GM21825 (cell line): ENCODE measurements around the gene AKR1C3.
"Not testable (repeated sequence)": the region's sequence is repeated elsewhere in the genome, so short reads cannot be mapped to it uniquely, and the experiment has no call there.

ENCODE experiments used
- ATAC-seq: cut with Tn5 transposase; IDR thresholded peaks from one replicate; pipeline ENCODE4 v1.9.1; 2021; ENCODE audit warnings: mild to moderate bottlenecking, moderate library complexity; ENCODE audit not compliant: unreplicated experiment

AKR1C3 gene

DNA sequence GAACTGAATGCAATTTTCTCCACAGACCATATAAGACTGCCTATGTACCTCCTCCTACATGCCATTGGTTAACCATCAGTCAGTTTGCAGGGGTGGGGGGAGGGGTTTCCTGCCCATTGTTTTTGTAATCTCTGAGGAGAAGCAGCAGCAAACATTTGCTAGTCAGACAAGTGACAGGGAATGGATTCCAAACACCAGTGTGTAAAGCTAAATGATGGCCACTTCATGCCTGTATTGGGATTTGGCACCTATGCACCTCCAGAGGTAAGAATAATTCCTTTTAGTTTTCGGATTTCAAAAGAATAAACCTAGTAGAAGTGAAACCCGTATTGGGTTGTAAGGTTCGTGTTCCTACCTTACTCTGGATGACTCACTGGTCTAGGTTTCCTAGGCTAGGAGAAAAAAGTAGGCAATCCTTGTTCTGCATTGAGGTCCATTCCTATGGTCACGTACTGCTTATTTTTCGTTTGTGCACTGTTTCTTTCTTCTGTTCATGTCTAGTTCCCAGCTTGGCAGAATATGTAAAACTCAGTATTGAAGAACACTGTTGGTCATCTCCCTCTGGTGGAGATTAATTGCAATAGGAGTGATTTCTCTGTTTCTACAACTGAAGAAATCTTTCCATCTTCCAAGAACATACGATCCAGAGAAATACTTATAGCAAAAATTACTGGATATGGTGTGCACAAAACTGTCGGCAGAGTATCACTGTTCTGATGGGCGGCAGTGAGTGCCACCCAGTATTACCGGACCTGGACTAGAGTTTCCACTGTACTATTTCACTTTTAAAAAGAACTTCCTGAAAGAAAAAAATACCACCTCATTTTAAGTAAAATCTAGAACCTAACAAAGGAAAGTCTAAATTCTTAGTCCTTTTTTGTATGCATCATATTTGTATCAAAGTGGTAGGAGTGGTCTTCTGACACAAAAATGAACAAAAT is at the start of gene AKR1C3:
Gene AKR1C3 (plus strand): TSS at position 150 of the 941 bp plus-strand sequence. CDS start 31 bp downstream, at position 181.
- no peak for ATAC-seq

DNA sequence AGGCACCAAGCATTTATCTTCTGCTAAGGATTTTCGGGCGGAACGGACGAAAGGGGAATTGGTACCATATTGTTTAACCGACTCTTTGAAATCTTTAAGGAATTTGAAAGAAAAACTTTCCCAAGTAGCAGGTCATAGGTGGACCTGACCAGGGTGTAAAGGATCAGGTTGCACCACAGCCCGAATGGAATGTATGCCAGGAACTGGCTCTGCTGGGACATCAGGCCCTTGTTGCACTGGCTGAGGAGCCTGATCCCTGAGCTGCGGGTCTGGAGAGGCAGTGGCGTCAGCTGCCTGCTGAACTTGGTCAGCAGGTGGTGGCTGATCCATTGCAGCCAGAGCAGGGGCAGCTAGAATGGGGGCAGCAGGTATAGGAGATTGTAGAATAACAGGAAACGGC is 49.1 kb upstream of the AKR1C3 start:
- no peak for ATAC-seq

DNA sequence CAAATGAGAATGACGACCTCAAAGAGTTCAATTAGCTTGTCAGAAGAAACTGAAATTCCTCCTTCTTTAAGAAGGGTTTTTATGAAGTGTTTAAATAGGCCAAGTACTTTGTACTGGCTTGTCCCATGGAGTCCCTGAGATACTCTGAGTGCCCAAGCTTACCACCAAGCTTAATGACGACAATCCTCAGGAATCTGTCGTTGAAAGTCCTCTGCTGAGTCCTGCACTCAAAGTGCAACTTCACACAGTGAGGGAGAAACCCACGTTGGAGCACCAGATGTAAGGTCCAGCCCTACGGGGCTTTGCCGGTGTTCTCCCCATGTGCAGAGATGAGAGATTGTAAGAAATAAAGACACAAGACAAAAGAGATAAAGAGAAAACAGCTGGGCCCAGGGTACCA is 47.8 kb upstream of the AKR1C3 start:
- ATAC-seq: no peak

DNA sequence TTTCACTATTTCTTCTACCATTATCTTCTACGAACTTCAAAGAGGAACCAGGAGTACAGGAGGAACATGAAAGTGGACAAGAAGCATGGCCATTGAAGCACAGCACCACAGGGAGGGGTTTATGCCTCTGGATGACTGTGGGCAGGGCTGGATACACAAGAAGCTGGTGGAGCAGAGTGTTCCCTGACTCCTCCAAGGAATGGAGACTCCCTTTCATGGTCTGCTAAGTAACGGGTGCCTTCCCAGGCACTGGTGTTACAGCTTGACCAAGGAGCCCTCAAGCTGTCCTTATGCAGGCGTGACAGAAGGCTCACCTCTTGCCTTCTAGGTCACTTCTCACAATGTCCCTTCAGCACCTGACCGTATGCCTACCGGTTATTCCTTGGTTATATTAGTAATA is 47.2 kb upstream of the AKR1C3 start:
- not testable (repeated sequence) for ATAC-seq

DNA sequence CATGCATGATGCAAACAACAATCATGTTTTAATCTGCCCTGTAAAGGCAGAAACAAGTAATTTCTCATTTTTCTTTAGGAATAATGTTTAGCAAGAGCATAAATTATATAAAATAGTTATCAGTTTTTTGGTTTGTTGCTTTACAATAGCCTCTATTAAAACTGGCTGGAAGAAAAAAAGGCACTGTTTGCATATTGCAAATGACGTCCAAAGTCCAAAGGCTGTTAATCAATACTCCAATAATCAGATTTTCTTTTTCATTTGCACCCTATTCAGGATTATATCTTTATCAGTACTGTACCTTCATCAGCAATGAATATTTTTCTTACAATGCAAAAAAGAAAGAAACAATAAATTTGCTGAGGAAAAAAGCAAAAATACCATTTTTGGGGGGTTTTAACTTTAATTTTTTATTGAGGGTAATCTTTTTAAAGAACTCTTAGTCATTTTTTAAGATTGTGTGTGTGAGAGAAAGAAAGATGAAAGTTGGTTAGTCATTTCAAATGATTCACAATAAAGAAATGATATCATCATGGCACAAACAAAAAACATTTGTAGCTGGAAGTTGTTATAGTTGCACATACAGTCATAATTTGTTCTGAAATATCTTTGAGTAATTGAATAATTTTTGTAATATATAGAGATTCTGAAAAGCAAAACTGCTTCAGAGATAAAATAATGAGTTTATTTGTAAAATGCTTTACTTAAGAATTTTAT is 46.1 kb upstream of the AKR1C3 start:
- ATAC-seq: no peak

DNA sequence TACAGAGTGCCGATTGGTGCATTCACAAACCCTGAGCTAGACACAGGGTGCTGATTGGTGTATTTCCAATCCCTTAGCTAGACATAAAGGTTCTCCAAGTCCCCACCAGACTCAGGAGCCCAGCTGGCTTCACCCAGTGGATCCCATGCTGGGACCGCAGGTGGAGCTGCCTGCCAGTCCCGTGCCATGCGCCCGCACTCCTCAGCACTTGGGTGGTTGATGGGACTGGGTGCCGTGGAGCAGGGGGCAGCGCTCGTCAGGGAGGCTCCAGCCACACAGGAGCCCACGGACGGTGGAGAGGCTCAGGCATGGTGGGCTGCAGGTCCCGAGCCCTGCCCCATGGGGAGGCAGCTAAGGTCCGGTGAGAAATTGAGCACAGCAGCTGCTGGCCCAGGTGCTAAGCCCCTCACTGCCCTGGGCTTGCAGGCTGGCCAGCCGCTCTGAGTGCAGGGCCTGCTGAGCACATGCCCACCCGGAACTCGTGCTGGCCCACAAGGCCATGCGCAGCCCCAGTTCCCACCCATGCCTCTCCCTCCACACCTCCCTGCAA is 41.2 kb upstream of the AKR1C3 start:
- not testable (repeated sequence) for ATAC-seq

DNA sequence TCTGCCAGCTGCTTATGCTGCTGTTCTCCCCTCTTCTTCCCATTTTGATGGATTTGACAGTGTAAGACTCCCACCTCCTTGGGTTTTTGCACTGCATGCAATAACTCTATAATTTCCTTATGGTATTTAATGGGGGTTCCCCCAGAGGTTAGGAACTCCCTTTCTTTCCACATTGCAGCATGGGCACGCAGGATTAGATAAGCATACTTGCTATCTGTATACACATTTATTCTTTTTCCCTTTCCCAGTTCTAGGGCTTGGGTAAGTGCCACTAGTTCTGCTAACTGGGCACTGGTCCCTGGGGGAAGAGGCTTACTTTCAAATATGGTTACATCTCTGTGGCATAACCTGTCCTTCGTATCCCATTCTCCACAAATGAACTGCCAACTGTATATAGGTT is 39.4 kb upstream of the AKR1C3 start:
- not testable (repeated sequence) for ATAC-seq

DNA sequence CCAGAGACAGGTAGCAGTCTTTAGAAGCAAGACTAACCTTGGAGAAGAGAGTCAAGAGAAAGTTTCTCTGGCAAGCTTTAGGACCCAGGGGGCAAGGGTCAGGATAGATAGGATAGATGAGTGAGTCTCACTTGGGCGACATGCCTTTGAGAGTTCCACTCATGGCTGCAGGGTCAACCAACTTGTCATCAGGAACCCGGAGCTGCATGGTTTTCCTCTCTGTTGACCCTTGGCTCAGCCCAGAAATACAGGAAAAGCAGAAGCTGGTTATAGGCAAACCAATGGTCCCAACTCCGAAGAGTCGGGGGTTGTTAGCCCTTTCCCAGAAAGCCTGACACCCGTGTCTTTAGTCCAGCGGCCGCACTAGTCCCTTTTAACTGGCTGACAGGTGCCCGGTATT is 34.9 kb upstream of the AKR1C3 start:
- not testable (repeated sequence) for ATAC-seq

DNA sequence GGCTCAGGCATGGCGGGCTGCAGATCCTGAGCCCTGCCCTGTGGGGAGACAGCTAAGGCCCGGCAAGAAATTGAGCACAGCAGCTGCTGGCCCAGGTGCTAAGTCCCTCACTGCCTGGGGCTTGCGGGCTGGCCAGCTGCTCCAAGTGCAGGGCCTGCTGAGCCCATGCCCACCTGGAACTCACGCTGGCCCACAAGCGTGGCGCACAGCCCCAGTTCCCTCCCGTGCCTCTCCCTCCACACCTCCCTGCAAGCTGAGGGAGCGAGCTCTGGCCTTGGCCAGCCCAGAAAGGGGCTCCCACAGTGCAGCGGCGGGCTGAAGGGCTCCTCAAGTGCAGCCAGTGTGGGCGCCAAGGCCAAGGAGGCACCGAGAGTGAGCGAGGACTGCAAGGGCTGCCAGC is 33.4 kb upstream of the AKR1C3 start:
- not testable (repeated sequence) for ATAC-seq

DNA sequence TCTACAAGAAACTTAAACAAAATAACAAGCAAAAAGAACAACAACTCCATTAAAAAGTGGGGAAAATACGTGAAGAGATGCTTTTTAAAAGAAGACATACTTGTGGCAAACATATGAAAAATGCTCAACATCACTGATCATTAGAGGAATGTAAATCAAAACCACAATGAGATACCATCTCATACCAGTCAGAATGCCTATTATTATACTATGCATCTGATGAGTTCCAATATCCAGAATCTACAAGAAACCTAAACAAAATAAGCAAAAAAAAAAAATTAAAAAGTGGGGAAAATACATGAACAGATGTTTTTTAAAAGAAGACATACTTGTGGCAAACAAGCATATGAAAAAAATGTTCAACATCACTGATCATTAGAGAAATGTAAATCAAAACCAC is 29.6 kb upstream of the AKR1C3 start:
- no peak for ATAC-seq

DNA sequence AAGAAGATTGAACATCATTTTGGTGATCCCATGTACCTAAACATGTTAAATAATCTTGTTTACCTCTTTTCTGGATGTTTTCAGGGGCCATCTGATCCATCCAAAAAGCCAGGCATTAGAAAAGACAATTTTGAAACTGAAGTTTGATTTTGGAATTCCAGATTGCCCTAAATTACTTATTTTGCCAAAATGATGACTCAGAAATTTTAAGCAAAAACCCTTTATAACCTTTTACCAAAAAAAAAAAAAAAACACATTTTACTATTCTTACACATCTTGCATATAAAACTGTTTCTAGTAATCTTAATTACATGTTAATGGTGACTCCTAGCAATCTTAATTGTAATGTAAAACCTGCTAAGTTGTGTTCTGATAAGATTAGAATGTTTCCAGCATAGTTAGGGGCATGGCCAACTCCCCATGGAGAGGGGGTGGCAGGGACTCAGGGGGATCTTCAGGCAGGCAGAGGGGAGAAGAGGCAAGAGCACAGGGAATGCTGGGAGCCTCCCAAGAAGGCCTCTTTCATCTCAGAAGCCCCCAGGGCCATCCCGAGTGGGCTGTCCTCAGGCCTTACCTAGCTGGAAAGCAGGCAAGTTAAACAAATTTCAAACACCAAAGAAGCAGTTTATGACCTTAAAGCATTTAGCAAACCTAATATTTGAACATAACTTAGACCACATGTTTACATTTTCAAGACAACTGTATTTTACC is 25.8 kb upstream of the AKR1C3 start:
- ATAC-seq: no peak

DNA sequence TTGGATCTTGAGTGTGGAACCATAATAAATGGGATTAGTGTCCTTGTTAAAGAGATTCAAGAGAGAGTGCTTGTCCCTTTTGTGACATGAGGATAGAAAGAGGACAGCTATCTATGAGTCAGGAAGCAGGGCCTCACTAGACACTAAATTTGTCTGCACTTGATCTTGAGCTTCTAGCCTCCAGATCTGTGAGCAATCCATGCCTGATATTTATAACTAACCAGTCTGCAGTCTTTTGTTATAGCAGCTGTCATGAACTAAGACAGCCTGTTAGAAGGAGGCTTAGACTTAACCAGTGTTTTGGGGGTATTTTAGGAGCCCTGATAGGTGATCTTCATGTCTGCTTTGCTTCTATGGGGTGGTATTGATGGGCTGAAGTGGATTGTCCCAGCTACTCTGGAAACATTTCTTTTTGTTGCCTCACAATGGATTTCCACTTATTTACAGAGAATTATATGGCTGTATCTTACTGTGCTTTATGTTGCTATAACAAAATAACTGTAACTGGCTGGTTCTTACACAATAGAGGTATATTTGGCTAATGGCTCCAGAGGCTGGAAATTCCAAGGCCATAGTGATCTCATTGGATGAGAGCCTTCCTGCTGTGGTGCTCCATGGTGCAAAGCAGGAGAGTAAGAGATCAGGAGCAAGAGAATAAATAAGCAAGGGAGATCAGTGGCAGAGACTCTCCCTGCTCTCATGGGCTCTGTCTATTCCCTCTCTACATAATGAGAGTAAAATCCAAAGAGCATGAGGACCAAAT is 23.4 kb upstream of the AKR1C3 start:
- no peak for ATAC-seq

DNA sequence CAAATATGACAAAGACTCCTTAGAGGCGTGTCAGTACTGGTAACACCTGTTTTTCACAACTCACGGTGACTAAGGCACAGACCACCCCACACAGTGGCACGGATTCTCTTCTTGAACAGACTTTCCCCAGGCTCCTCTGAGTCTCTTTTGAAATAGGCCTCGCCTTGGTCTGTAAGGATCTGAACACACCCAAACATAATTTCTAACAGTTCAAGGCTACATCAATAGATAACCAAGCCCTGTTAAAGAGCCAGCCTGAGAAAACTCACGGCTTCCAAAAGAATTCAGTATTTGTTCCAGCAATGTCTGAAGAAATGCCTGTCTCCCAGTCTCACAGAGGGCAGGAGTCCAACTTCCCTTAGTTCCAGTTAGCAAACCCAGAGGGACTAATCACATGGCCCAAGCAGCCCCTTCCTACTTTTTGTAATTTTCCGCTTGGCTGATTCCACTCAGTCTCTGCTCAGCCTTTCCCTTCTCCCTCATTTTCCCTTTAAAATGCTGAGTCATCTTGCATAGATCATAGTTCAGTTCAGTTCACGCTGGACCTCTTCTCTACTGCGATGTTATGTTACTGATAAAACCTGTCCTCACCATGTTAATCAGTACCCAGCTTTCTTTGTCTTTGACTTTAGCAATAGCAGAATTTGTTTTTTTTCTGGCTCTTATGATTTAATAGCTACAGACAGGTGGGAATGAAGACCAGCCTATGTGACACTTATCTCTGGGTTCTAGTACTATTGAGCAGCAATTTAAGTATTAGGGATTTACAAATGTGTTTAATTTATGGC is 22.6 kb upstream of the AKR1C3 start:
- no peak for ATAC-seq

DNA sequence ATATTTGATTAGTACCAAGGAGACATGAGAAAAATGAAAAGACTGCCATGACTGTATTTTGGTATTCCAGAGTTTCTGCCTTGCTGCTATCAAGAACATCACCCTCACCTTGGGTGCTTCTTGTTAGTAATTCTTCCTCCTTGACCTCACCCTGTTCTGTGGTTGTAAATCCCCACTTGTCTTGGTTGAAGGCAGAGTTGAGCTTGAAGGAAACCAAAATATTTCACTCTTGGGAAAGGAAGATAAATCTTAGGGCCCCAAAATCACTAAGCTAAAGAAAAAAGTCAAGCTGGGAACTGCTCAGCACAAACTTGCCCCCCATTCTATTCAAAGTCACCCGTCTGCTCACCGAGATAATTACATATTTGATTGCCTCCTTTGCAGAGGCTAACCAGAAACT is 20.6 kb upstream of the AKR1C3 start:
- ATAC-seq: no peak

DNA sequence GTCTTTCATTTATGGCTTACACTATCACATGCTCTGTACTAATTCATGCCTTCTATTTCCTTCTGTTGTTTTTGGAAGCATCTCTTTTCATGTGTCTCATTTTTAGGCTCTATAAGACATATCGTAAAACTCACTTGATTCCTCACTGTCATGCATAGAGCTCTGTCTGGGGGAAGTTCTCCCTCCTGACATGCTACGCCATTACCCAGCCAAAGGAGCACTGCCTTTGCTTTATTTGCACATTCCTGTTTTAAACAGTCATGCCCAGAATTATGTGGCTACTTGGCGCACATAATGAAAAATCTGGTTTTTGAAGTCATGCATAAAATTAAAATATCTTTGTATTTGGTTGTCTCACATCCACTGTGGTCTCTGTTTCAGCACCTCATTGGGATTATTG is 17.6 kb upstream of the AKR1C3 start:
- ATAC-seq: no peak

DNA sequence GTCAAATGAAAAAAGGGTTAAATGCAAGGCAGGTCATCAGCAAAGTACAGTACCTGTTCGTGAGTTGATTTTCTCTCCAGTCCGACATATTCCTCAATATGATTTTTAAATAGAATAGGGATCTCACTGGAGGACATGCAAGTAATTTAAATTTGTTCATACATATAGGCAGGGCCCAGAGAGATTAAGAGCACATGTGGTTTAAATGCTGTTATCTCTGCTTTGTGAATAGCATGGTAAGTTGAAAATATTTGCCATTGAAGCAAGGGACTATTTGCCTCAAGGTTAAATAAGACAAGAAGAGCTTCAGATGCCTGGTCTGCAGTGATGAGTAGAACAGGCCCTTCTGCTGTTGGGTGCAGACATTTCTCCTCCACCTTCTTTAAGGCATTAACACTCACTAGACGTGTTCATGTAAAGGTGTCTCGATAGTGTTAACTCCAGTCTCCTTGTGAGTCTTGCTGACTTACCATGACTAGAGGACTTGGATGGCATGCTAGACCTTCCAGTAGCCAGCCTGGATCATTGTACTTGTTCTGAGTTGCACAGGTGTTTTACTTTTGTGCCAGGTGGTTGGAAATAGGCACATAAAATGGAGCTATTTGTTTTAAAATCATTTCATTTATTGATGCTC is 15.6 kb upstream of the AKR1C3 start:
- no peak for ATAC-seq

DNA sequence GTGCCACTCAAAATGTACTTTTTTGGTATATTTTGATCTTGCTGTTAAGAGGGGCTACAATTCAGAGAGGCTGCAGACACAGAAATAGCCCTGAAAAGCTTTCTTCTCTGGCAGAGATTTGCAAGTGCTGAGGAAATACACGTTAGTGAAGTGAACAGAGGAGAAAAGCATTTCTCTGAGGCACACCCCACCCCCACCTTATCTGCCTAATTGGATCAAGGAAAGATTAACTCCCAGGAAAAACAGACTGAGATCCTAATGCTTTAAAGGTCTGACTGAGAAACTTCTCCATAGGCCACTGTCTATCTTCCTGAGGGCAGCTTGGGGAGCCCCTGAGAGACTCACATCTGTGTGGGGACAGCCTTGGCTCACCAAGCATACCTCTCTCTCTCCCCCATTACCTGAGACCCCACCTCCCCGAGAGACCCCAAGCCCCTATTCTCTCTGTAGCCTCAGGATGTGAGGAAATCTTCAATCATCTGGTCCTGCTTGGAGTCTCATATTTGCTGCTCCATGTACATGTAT is 14.8 kb upstream of the AKR1C3 start:
- ATAC-seq: no peak

DNA sequence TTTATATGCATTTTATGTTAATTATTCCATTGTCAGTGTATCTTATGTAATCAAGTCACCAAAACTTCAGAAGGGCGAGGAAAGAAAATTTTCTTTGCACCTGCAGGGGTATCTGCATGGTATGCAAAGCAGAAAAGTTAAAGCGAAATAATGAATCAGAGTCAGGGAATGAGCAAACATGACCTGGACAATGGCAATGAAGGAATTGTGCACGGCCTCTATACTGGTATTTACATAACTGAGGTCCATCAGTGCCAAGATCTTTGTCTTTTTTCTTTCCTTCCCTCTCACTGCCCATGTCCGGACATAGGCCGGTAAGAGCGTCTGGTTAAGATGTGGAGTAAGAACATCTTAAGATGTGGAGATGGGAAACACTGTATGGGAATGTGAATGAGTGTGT is 14.4 kb upstream of the AKR1C3 start:
- ATAC-seq: no peak

DNA sequence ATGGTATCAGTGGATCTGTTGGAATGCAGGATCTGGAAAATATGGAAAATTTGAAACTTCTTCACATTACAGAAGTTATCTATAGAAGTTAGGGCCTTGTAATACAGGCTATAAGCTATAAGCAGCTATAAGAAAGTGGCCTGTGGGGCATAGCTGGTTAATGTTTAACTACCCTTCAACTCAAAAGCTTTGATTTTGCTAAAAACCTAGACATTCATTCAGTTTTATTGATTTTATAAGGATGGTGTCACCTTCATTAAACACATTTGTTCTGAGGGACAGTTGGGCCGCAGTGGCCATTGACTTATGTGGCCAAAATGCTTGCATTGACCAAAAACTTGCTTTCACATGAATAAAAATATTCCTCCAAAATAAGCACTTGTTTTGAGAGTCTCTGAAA is 13.1 kb upstream of the AKR1C3 start:
- no peak for ATAC-seq
